HL-60/S4 treated with retinoic acid at 250 ng/mL for 4 days and 3 days (cell line): ENCODE measurements around the gene CLCN3.

Experiments
- in situ Hi-C: fragments of 300-500 bp; cut with MboI; formaldehyde crosslinking; loops from 2 replicates; pipeline ENCODE4 v1.7.0; 2022; ENCODE audit warnings: low sequenced_read_pairs

The CLCN3 gene

DNA sequence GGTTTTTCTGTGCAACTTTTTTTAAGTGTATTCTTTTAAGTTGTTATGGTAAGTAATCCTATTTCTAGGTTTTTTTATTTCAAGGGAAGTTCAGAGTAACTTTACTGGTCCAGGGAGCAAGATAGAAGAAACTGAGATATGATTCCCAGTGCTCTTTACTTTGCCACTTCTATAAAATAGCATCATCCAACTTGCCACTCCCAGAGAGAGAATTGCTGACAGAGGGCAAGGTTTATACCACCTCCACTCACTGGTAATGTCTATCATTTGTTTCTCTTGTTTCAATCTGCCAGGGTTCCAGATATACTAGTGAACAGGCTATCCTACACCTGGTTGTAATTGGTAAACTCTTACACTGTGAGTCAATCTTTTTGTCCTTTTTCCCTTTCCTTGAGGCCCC lies 3.5 kb upstream of the CLCN3 start:
- in situ Hi-C loops = loop anchor here (25.0 kb wide), 1 partner anchor 420 kb away; the partner anchor contains the start of gene MFAP3L

DNA sequence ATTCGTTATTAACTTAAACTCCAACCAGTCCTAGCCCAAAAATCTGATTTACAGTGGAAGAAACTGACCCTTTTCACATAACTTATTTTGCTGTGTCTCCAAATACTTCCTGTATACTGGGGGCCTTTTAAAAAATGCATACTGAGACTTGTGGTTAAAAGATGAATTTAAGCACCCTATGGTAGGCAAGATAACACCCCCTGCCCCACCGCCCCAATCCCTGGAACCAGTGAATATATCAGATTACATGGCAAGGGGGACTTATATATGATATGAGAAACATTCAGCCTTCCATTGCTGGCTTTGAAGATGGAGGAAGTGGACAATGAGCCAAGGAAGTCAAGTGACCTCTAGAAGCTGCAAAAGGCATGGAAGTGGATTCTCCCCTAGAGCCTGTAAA lies 3.1 kb upstream of the CLCN3 start:
- in situ Hi-C loops = loop anchor here (25.0 kb wide), 1 partner anchor 420 kb away; the partner anchor contains the start of gene MFAP3L

DNA sequence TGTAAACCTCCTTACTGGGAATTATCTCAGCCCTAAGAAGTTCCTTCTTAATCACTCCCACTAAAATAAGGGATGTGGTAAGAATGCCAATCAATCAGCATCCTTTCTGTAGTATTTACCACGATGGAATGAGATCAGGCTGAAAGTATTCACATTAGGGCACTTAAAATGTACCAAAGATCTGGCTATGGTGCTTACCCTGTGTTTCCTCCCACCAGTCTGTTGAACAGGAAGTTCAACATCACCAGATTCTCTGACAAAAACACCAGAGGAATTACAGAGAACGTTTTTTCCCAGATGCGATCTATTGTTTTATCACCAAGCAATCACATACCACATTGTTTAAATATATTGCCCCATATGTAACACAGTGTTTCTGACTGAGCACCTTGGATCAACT lies 2.1 kb upstream of the CLCN3 start:
- in situ Hi-C loops = loop anchor here (25.0 kb wide), 1 partner anchor 419 kb away; the partner anchor contains the start of gene MFAP3L

DNA sequence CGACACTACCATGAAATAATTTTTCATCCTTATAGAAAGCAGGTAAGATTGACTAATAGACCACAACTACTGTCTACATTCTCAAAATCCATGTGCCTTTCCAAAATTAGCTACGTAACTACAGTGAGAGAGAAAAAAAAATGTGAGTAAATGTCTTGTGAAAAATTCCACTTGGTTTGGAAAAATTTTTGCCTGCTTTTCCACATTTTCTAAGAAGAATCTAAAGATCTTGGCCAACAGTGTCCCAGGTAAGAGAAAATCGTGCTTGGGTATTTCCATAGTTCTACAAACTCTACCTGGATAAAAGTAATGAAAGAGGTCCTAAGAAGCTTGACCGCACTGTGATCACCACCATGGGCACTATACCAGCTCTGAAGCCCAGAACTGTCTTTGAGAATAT lies 1.4 kb upstream of the CLCN3 start:
- in situ Hi-C loops = loop anchor here (25.0 kb wide), 1 partner anchor 418 kb away; the partner anchor contains the start of gene MFAP3L

DNA sequence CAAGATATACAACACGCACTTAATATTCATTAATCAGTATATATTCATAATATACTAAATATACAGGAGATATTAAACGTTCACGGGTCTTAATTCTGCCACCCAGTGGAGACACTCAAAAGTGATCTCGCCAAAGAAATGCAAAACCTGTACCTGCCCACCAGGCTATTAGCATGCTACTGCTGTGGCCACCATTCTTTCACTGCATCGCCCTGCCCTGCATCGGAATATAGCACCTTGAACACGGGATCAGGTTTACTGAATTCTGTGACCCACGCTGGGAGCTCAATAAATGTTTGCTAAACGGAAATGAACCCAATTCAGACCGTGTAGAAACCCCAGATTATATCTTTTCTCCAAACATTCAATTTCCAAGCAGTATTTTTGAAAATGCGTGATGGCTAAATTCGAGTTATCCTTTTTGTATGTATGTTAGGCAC lies 840 bp upstream of the CLCN3 start:
- in situ Hi-C loops = loop anchor here (25.0 kb wide), 1 partner anchor 418 kb away; the partner anchor contains the start of gene MFAP3L

DNA sequence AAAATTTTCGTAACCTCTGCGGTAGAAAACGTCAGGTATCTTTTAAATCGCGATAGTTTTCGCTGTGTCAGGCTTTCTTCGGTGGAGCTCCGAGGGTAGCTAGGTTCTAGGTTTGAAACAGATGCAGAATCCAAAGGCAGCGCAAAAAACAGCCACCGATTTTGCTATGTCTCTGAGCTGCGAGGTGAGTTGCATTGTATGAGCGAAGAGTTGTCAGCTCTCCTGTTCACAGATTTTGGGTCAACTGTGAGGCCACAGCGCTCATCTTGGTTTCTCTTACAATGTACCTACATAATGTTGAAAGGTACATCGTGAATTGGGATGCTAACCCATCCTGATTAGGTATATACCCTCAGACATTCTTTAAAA lies 486 bp downstream of the CLCN3 start:
- in situ Hi-C loops = loop anchor here (25.0 kb wide), 1 partner anchor 416 kb away; the partner anchor contains the start of gene MFAP3L

DNA sequence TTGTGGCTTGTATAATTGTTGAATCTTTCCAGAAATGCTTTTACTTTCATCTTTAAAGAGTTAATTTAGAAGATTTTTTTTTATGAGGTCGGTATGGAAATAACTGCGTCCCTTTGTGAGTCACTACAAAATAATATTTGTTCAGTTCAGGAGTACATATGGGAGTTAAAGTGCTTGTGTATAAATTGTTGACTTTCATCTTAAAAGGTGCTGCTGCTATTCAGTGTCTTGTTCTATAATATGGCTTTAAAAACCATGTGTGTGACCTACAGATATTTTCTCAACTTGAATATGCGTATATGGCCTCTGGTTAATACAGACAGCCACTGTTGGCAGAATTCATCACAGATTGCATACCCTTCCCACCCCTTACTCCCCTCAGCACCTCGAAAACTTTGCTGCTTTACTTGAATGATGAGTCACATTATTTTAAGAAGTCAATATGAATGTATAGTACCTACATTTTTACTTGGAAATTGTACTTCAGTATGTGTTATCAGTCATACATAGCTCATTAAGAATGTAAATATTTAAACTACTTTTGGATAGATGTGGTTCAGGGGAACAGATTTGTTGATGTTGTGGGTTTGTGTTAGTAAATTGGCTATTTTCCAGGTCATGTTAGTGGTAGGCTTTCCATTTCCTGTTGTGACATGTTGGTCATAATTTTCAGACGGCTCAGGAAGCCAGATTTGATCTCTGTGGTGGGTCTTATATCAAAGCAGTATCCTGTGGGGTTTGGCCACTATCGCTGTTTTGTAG lies 1.5 kb downstream of the CLCN3 start:
- in situ Hi-C loops = loop anchor here (25.0 kb wide), 1 partner anchor 415 kb away; the partner anchor contains the start of gene MFAP3L

DNA sequence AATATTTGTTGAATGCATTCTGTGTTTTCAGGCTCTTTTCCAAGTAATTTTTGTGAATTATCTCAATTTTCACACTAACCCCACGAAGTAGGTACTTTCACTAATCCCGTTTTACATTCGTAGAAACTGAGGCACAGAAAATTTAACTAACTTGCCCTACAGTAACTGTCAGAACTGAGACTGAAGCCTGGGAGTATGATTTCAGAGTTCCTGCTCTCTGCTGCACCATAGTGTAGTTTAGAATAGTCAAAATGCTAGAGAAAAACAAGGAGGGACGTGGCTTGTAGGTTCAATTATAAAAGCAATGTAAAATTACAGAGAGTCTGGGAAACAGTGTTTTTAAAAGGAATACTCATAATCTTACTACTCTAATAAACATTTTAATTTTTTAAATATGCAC lies 2.2 kb downstream of the CLCN3 start:
- in situ Hi-C loops = loop anchor here (25.0 kb wide), 1 partner anchor 415 kb away; the partner anchor contains the start of gene MFAP3L

DNA sequence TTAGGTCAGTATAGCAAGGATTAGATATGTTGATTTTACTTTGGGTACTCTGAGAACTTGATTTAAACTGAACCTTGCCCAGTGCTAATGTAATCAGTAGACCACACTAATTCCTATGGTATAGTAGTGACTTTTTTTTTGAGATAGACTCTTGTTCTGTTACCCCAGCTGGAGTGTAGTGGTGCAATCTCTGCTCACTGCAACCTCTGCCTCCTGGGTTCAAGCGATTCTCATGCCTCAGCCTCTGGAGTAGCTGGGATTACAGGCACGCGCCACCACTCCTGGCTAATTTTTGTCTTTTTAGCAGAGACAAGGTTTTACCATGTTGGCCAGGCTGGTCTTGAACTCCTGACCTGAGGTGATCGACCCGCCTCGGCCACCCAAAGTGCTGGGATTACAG lies 3.6 kb downstream of the CLCN3 start:
- in situ Hi-C loops = loop anchor here (25.0 kb wide), 1 partner anchor 413 kb away; the partner anchor contains the start of gene MFAP3L

DNA sequence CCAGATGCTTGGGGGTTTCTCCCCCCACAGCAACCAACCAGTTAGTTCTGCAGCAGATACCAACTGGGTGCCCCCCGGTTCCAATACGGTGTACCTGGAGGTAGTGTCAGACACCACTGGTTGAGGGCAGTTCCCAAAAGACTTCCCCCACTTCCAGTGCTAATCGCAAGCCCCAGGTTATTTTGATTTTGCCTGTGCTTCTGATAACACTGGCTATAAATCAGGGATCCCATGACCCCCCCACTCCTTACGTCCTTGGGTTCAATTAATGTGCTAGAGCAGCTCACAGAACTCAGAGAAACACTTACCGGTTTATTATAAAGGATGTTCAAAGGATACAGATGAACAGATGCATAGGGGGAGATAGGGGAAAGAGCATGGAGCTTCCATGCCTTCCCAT lies 5.5 kb downstream of the CLCN3 start:
- in situ Hi-C loops = no loop called here

DNA sequence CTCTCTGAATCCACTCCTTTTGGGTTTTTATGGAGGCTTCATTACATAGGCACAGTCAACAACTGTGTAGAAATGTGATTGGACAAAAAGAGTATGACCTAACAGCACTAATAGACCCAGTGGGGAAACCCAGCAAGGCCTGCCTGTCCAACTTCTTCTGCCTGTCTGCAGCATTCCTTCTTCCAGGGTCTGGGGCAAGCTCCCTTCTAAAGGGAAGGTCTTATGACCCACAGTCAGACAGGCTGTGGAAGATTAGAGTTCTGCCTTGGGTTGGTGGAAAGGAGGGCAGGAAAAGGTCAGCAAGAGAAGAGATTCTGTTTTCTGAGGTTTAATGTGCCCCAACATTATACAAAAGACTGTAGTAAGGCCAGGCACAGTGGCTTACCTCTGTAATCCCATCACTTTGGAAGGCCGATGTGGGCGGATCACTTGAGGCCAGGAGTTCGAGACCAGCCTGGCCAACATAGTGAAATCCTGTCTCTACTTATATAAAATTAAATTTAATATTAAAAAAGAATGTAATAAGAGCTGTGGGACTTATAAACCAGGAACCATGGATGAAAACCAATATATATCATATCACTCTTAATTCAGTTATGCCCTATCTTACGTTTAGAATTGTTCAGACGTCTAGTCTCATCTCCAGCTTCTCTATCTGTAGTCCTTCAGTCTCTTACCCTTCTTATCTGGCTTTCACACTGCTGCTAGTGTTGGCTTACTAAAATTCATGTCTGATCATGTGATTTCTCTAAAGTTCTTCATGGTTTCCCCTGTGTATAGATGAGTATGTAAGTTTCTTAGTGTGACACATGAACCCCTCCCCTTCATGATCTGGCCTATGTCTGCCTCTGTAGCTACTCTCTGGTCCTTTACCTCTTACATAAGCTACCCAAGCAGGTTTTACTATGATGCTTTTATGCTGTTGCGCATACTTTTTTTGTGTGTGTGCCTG lies 6.2 kb downstream of the CLCN3 start:
- in situ Hi-C loops = no loop called here

DNA sequence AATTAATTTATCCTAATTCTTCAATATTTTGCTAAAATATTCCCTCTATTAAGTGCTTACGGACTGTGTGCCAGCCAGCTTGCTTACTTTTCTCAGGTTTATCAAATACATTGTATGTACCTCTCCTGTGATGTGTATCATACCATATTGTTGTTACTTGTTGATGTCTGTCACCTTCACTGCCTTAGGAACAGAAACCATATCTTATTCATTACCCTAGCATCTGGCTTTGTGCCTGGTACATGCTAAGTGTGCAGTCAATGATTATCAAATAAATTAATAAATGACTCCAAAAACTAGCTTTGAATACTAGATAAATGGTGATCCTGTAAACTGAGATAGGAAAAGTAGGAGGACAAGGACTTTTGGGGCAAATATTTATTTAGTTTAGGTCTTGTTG lies 6.9 kb downstream of the CLCN3 start:
- in situ Hi-C loops = no loop called here

DNA sequence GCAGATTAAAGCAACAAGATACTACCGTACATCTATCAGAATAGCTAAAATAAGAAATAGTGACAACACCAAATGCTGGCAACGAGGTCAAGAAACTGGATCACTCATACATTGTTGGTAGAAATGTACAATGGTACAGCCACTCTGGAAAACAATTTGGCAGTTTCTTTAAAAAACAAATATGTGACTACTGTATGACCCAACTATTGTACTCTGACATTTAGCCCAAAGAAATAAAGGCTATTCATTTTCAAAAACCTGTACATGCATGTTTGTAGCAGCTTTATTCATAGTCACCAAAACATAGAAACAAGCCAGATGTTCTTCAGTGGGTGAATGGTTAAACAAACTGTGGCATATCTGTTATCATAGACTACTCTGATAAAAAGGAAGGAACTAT lies 8.2 kb downstream of the CLCN3 start:
- in situ Hi-C loops = no loop called here

DNA sequence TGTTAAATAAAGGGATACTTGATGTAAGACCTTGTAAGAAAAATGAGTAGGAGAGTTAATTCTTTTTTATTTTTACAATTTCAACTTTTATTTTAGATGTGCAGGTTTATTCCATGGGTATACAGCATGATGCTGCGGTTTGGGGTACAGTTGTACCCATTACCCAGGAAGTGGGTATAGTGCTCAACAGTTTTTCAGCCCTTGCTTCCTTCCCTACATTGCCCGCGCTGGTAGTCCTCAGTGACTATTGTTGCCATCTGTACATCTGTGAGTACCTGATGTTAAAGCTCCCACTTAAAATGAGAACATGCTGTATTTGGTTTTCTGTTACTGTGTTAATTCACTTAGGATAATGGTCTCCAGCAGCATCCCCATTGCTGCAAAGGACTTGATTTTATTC lies 9.7 kb downstream of the CLCN3 start:
- in situ Hi-C loops = no loop called here

DNA sequence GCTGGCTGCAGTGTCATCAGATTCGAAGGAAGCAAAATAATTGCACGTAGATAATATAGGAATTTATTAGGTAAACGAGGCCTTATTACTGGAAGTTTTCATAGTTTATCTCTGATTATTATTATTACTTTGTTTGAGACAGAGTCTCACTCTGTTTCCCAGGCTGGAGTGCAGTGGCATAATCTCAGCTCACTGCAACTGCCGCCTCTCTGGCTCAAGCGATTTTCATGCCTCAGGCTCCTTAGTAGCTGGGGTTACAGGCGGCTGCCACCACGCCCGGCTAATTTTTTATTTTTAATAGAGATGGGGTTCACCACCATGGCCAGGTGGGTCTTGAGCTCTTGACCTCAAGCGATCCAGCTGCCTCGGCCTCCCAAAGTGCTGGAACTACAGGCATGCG lies 12.5 kb downstream of the CLCN3 start:
- in situ Hi-C loops = no loop called here

DNA sequence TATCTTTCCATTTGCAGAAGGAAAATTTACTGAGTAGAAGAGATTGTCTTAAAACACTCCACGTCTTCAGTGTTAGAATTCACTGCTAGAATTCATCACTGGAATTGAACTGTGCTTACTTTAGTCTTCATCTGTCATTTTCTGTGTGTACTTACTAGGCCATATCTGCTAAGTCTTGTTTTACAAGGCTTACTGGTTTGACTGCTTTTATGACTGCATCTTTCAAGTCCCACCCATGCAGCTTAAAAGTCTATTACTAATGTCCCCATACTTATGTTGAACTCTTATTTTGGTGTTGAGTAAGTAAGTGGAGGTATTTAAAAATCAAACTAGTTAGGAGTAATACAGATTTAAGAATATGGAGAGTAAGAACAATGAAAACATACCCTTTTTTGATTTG lies 14.6 kb downstream of the CLCN3 start:
- in situ Hi-C loops = no loop called here

DNA sequence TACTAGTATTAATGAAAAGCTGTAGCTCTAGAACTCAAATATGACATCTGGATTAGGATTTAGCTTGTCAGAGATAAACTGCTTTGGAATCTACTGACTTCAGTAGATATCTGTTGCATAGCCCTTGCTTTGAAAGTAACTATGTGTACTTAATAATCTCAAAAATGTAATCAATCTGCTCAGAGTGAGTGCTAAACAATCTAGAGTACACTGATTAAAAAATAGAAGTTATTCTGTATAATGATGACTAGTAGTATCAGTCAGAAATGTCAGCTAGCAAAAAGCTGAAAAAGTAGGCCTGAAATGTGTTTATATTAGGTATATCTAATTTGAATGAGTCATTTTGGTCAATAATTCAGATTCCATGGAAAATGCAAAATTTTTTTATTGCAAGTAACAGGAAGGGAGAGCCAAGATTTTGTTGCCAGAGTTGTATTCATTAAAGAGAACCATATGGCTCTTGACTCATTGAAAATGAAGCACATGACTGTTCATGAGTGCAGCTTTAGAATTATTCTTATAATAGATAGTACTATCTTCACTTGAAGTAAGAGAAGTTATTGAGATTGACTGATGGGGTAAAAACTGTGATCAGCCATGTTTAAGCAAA lies 20.0 kb downstream of the CLCN3 start:
- in situ Hi-C loops = no loop called here

DNA sequence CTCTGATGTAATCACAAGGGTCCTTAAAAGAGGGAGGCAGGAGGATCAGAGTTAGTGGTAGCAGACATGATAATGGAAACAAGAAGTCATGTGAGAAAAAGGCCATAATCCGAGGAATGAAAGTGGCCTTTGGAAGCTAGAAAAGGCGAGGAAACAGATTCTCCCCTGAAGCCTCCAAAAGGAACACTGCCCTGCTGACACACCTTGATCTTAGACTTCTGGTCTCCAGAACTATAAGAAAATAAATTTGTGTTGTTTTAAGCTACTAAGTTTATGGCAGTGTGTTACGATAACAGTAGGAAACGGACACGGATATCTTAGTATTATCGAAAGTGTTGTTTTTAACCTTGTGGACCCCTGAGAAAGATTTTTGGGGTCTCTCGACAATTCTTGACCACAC lies 24.4 kb downstream of the CLCN3 start:
- in situ Hi-C loops = no loop called here

DNA sequence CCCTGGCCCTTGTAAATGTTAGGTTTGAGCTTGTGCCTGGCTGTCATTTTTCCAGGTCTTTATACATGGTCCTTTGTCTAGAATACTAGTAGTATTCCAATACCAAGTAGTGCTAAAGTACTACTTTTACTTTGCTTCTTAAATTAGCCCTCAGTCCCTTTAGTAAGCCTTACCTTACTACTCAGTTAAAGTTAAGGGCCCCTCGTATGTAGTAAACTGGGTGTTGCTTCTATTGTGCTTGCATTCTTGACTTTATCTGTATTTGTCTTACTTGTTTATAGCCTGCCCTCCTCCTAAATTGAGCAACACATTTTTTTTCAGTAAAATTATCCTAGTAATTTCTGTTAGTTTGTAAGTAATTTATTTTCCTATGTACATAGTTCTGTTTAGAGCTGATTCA lies 25.2 kb downstream of the CLCN3 start:
- in situ Hi-C loops = no loop called here

DNA sequence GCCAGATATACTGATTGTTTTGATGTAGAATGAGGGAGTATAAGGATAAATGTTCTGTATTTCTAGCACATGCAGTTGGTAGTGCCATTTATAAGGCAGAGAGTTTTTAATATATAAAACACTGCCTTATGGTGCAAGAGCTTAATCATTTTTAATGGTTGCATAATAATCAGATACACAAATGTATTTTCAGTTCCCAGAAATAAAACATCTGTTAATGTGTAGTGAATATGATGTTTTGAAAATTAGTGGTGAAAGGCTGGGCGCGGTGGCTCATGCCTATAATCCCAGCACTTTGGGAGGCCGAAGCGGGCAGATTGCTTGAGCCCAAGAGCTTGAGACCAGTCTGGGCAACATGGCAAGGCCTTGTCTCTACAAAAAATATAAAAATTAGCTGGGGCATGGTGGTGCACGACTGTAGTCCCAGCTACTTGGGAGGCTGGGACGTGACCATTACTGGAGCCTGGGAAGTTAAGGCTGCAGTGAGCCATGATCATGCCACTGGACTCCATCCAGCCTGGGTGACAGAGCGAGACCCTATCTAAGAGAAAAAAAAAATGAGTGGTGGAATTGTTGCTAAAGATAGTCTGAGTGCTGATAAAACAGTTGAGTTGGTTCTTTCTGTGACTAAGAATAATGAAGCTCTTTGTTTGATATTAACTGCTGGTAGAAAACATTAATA lies 29.3 kb downstream of the CLCN3 start:
- in situ Hi-C loops = no loop called here
